Peyer's patch (tissue), 4 donors: Measurements from ENCODE around the gene EFS. TPM values are rescaled to one million over a fixed set of nuclear protein-coding genes. Genes with fewer than 3 reads are reported as not detected.

Source experiments
- DNase-seq, 3 donors: peaks; one replicate each; pipeline ENCODE4 v3.0.0-alpha.2; 2017 to 2019
- H3K27ac ChIP-seq, 4 donors: fragments of 200-600 bp; sonication (generic); one replicate each; pipeline ENCODE4 v1.5.1; 2016 to 2019
- H3K27me3 ChIP-seq, 2 donors: fragments of 200-600 bp; sonication (generic); one replicate each; pipeline ENCODE4 v1.5.1; 2019
- H3K36me3 ChIP-seq, 3 donors: fragments of 200-600 bp; sonication (generic); one replicate each; pipeline ENCODE4 v1.5.1; 2016 to 2019
- H3K4me1 ChIP-seq, 4 donors: fragments of 200-600 bp; sonication (generic); one replicate each; pipeline ENCODE4 v1.5.1; 2016 to 2019
- H3K4me3 ChIP-seq, 4 donors: fragments of 200-600 bp; sonication (generic); 1 replicate in 3 of 4; 2 replicates in 1 of 4; pipeline ENCODE4 v1.5.1; 2016 to 2019; ENCODE audit warnings: mild to moderate bottlenecking in 1 of 4
- H3K9me3 ChIP-seq, 4 donors: fragments of 200-600 bp; sonication (generic); one replicate each; pipeline ENCODE4 v1.5.1; 2016 to 2019; ENCODE audit warnings: mild to moderate bottlenecking in 1 of 4
- CTCF ChIP-seq, 6 experiments: fragments of 450-650 bp in 4 of 6; fragments of 200-600 bp in 2 of 6; sonication (generic) in 1 of 6; IDR thresholded peaks; one replicate each; pipeline ENCODE4 v1.5.1; 2017 to 2019; ENCODE audit warnings: antibody characterized with exemption in 6 of 6, mild to moderate bottlenecking in 3 of 6, moderate library complexity in 1 of 6
- POLR2A ChIP-seq, 2 donors: fragments of 450-650 bp; IDR thresholded peaks; one replicate each; pipeline ENCODE4 v1.5.1; 2017; ENCODE audit warnings: antibody characterized with exemption in 2 of 2, mild to moderate bottlenecking in 2 of 2, moderate library complexity in 2 of 2
- total RNA-seq, 4 donors: library from RNA; depleted of rRNA; stranded (reverse); fragments of >200 nt; gene quantifications; one replicate each; pipeline ENCODE4 v1.1.0, GENCODE V29; 2016

The EFS gene
- total RNA-seq, 4 donors from 2014 or later: 2.1 to 4.4 (median 4.1) TPM; not detected in 1

GRCh38 chr14:23376482-23377197 is 11.7 kb upstream of the EFS start, which contains the start of gene CMTM5:
TSS of gene CMTM5 (plus strand) at chr14:23377046. CDS start at chr14:23377252, 206 bp downstream.
- Histone ChIP-seq H3K27me3 (no peaks in the 10 kb centered on the region), H3K9me3 (no peaks in the 10 kb centered on the region), H3K36me3 (no peaks in the 10 kb centered on the region), H3K27ac (no peak within 1 kb of the TSS), H3K4me1 (peaks cover 0 to 8% (median 0%) of the 10 kb centered on the region in 4 donors), H3K4me3 (no peak within 1 kb of the TSS)
- peak in 1 of 3 donors; percentile 41 for DNase-seq
- TF ChIP-seq CTCF (IDR thresholded peaks at IDR 0.05) (no peak), POLR2A (IDR thresholded peaks at IDR 0.05) (no peak)

- Histone ChIP-seq H3K4me1 (peaks cover 0 to 6% (median 0%) of the 10 kb centered on the region in 4 donors), H3K9me3 (no peaks in the 10 kb centered on the region), H3K27me3 (no peaks in the 10 kb centered on the region), H3K4me3 (no peak overlapping the region), H3K36me3 (no peaks in the 10 kb centered on the region), H3K27ac (no peak overlapping the region)
- TF ChIP-seq CTCF (IDR thresholded peaks at IDR 0.05): no peak
- no peak for TF ChIP-seq POLR2A (IDR thresholded peaks at IDR 0.05)
- no peak for DNase-seq
Observed at GRCh38 chr14:23375527-23376251, 10.7 kb upstream of the EFS start.

- H3K4me3 ChIP-seq: no peak overlapping the region
- no peaks in the 10 kb centered on the region for H3K9me3 ChIP-seq
- H3K27me3 ChIP-seq: no peaks in the 10 kb centered on the region
- no peak for DNase-seq
- no peaks in the 10 kb centered on the region for H3K4me1 ChIP-seq
- TF ChIP-seq POLR2A (IDR thresholded peaks at IDR 0.05) (no peak), CTCF (IDR thresholded peaks at IDR 0.05) (no peak)
- H3K27ac ChIP-seq: no peak overlapping the region
- H3K36me3 ChIP-seq: no peaks in the 10 kb centered on the region
Observed at GRCh38 chr14:23373041-23373440, 8.1 kb upstream of the EFS start.

- TF ChIP-seq POLR2A (IDR thresholded peaks at IDR 0.05) (no peak), CTCF (IDR thresholded peaks at IDR 0.05) (no peak)
- no peaks in the 10 kb centered on the region for H3K9me3 ChIP-seq
- no peaks in the 10 kb centered on the region for H3K4me1 ChIP-seq
- H3K4me3 ChIP-seq: no peak within 1 kb of the TSS
- H3K27me3 ChIP-seq: no peaks in the 10 kb centered on the region
- H3K27ac ChIP-seq: no peak within 1 kb of the TSS
- DNase-seq: no peak
- H3K36me3 ChIP-seq: no peaks in the 10 kb centered on the region
Observed at GRCh38 chr14:23372509-23372908, 7.5 kb upstream of the EFS start, which contains the start of gene IL25. TSS of gene IL25 (plus strand) at chr14:23372809.

- no peak for TF ChIP-seq CTCF (IDR thresholded peaks at IDR 0.05)
- TF ChIP-seq POLR2A (IDR thresholded peaks at IDR 0.05): no peak
- H3K4me1 ChIP-seq: no peaks in the 10 kb centered on the region
- no peaks in the 10 kb centered on the region for H3K36me3 ChIP-seq
- H3K27me3 ChIP-seq: no peaks in the 10 kb centered on the region
- H3K4me3 ChIP-seq: no peak overlapping the region
- H3K27ac ChIP-seq: no peak overlapping the region
- H3K9me3 ChIP-seq: no peaks in the 10 kb centered on the region
- DNase-seq: no peak
Observed at GRCh38 chr14:23371865-23372264, 6.9 kb upstream of the EFS start.
